ENCODE data around the gene AGPAT4. TPM values are rescaled to one million over a fixed set of nuclear protein-coding genes. Genes with fewer than 3 reads are reported as not detected.

AGPAT4 gene
- total RNA-seq, 1 donor from 2014 or later: 8.3 TPM

DNA sequence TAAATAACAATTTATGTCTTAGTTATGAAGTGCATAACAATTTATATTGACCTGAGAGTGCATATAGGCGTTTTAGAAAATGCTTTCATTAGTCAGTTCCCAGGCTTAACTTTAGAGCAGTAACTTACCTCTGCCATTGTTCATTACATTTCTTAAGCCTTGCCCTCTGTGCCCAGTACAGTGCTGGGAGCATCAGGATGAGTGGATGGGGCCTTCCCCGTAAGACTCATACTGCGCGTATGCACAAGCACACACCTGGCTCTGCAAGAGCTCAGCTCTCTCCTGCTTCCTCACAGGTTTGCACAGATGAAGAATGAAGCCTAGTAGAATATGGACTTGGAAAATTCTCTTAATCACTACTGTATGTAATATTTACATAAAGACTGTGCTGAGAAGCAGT, 157.3 kb downstream of the AGPAT4 start:
- Mint-ChIP-seq H3K36me3 (ENCODE audit: unreplicated experiment) (peaks cover 71% of the 10 kb centered on the region), H3K9me3 (ENCODE audit: unreplicated experiment) (peaks cover 15% of the 10 kb centered on the region), H3K27ac (ENCODE audit: unreplicated experiment) (no peak overlapping the region), H3K4me3 (ENCODE audit: unreplicated experiment) (no peak overlapping the region), H3K4me1 (ENCODE audit: unreplicated experiment) (no peaks in the 10 kb centered on the region), H3K27me3 (ENCODE audit: unreplicated experiment) (no peaks in the 10 kb centered on the region)
- DNase-seq (ENCODE audit: extremely low spot score, unreplicated experiment): no peak
- TF ChIP-seq, protein P1, sequence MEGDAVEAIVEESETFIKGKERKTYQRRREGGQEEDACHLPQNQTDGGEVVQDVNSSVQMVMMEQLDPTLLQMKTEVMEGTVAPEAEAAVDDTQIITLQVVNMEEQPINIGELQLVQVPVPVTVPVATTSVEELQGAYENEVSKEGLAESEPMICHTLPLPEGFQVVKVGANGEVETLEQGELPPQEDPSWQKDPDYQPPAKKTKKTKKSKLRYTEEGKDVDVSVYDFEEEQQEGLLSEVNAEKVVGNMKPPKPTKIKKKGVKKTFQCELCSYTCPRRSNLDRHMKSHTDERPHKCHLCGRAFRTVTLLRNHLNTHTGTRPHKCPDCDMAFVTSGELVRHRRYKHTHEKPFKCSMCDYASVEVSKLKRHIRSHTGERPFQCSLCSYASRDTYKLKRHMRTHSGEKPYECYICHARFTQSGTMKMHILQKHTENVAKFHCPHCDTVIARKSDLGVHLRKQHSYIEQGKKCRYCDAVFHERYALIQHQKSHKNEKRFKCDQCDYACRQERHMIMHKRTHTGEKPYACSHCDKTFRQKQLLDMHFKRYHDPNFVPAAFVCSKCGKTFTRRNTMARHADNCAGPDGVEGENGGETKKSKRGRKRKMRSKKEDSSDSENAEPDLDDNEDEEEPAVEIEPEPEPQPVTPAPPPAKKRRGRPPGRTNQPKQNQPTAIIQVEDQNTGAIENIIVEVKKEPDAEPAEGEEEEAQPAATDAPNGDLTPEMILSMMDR (IDR thresholded peaks at IDR 0.05): no peak

- no peak for DNase-seq (ENCODE audit: extremely low spot score, unreplicated experiment)
- Mint-ChIP-seq H3K36me3 (ENCODE audit: unreplicated experiment) (peaks cover 71% of the 10 kb centered on the region), H3K9me3 (ENCODE audit: unreplicated experiment) (peaks cover 10% of the 10 kb centered on the region), H3K27me3 (ENCODE audit: unreplicated experiment) (no peaks in the 10 kb centered on the region), H3K4me1 (ENCODE audit: unreplicated experiment) (no peaks in the 10 kb centered on the region), H3K27ac (ENCODE audit: unreplicated experiment) (no peak overlapping the region), H3K4me3 (ENCODE audit: unreplicated experiment) (no peak overlapping the region)
- TF ChIP-seq, protein P1 (IDR thresholded peaks at IDR 0.05): no peak
These were observed 158.4 kb downstream of the AGPAT4 start for GRCh38 chr6:161115468-161115867.

- H3K4me3 Mint-ChIP-seq (ENCODE audit: unreplicated experiment): no peak overlapping the region
- H3K27ac Mint-ChIP-seq (ENCODE audit: unreplicated experiment): no peak overlapping the region
- TF ChIP-seq, protein P1 (IDR thresholded peaks at IDR 0.05): no peak
- H3K27me3 Mint-ChIP-seq (ENCODE audit: unreplicated experiment): no peaks in the 10 kb centered on the region
- peaks cover 66% of the 10 kb centered on the region for H3K36me3 Mint-ChIP-seq (ENCODE audit: unreplicated experiment)
- peaks cover 5% of the 10 kb centered on the region for H3K4me1 Mint-ChIP-seq (ENCODE audit: unreplicated experiment)
- no peaks in the 10 kb centered on the region for H3K9me3 Mint-ChIP-seq (ENCODE audit: unreplicated experiment)
- DNase-seq (ENCODE audit: extremely low spot score, unreplicated experiment): no peak
These were observed 162.6 kb downstream of the AGPAT4 start for GRCh38 chr6:161111261-161111660.

DNA sequence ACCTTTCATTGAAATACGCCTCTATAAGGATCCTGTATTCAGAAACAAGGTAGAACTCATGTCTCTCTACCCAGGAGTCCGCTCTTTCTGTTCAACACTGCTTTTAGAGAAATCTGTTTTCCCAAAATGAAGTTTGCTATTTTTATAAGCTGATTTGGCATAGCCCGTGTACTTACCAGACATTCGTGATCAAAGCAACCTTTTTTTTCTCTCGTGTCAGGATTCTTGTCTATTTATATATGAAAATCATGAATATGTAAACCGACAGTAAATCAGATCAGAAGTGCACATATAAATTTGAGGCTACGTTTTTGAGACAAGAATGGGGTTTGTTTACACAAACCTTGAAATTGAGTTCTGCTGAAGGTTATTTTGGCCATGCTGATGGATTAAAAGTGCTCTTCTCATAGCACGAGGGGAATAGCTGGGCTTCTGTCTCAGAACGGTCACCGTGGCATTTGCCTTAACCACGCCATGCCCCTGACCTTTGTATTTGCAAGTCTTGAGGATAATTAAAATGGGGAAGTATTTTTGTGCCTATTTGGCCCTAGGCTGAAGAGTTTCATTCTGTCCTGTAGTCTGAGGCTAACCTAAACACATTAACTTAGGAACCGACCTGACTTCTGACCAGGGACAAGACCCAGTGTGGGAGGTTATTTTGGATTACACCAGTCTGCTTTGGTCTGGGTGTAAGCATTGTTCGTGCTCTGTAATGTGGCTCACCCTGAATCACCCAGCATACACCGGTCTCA, 163.7 kb downstream of the AGPAT4 start:
- peaks cover 64% of the 10 kb centered on the region for H3K36me3 Mint-ChIP-seq (ENCODE audit: unreplicated experiment)
- TF ChIP-seq, protein P1 (IDR thresholded peaks at IDR 0.05): no peak
- DNase-seq (ENCODE audit: extremely low spot score, unreplicated experiment): no peak
- no peaks in the 10 kb centered on the region for H3K9me3 Mint-ChIP-seq (ENCODE audit: unreplicated experiment)
- no peaks in the 10 kb centered on the region for H3K27me3 Mint-ChIP-seq (ENCODE audit: unreplicated experiment)
- peaks cover 11% of the 10 kb centered on the region for H3K4me1 Mint-ChIP-seq (ENCODE audit: unreplicated experiment)
- H3K4me3 Mint-ChIP-seq (ENCODE audit: unreplicated experiment): no peak overlapping the region
- no peak overlapping the region for H3K27ac Mint-ChIP-seq (ENCODE audit: unreplicated experiment)

- H3K9me3 Mint-ChIP-seq (ENCODE audit: unreplicated experiment): no peaks in the 10 kb centered on the region
- DNase-seq (ENCODE audit: extremely low spot score, unreplicated experiment): no peak
These were observed 164.5 kb downstream of the AGPAT4 start for GRCh38 chr6:161109366-161109765.

More at GRCh38 chr6:161109366-161109765, 164.5 kb downstream of the AGPAT4 start:
- Mint-ChIP-seq H3K27me3 (ENCODE audit: unreplicated experiment) (no peaks in the 10 kb centered on the region), H3K27ac (ENCODE audit: unreplicated experiment) (no peak overlapping the region), H3K4me1 (ENCODE audit: unreplicated experiment) (peaks cover 13% of the 10 kb centered on the region), H3K36me3 (ENCODE audit: unreplicated experiment) (peaks cover 59% of the 10 kb centered on the region), H3K4me3 (ENCODE audit: unreplicated experiment) (no peak overlapping the region)
- TF ChIP-seq, protein P1 (IDR thresholded peaks at IDR 0.05): no peak

Data from osteocyte (in vitro differentiated cells).